ENCODE results near the gene TRAIP.
"Not testable (repeated sequence)": the region's sequence is repeated elsewhere in the genome, so short reads cannot be mapped to it uniquely, and the experiment has no call there.

Gene TRAIP

DNA sequence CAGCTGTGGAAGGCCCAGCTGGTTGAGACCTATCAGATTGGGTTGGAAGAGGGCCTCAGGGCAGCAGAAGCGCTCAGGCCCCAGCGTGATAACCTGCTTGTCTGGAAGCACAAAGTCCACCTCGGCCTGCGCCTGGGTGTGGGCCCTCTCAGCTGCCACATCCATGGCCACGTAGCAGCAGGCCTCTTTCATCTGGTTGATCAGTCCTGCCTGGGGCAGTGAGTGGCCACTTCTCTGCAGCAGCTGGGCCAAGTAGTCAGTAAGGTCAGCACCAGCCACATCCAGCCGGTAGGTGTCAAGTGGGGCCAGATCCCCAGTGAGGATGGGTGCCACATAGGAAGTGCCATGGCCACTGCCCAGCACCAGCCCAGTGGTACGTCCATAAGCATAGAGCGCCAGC lies 17.3 kb upstream of the TRAIP start:
- DNase-seq, result no peak

DNA sequence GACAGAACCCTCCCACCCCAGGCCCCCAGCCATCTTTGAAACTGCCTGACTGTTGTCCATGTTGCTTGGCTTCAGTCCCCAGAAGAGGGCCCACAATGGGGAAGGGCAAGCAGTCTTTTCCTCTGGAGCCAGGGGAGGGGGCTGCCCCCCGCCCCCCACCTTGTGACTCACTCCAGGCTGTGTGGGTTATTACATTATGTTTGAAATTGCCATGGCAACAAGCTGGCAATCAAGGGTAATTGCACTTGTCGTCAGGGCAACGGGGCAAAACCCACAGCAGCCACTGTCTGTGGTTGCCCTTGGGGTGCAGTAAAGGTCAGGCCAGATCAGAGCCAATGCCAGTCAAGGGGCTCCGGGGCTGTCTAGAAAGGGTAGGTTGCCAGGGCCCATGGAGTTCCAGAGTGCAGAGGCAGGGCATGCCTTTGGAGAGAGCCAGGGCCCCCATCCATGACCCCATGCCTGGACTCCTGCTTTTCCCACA lies 16.5 kb upstream of the TRAIP start:
- peak; percentile 26 for DNase-seq

DNA sequence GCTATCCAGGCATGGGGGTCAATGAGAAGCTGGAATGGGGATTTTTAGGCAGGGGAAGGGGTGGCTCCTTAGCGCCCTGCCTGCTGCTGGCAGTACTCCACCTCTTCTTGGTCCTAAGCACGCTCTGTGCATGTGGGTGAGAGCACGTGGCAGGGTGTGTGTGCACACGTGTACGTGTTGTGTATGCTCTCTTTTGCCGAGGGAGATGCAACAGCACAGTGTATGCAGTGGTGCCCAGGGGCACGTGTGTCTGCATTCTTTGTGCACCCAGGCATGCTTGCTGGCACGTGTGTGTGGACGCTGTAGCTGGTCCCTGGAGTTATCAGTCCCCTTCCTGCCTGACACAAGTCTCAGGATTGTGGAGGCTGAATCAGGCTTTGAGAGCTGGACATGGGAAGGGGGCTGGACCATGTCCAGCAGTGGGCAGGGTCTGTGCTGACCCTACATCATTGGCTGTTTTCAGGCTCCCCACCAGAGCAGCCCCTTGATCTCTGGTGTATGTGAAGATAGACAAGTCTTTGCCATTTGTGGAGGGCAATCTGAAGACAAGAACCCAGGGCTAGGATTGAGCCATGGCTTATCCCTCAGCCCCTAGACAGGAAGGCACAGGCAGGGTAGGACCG lies 15.3 kb upstream of the TRAIP start:
- DNase-seq, result no peak

DNA sequence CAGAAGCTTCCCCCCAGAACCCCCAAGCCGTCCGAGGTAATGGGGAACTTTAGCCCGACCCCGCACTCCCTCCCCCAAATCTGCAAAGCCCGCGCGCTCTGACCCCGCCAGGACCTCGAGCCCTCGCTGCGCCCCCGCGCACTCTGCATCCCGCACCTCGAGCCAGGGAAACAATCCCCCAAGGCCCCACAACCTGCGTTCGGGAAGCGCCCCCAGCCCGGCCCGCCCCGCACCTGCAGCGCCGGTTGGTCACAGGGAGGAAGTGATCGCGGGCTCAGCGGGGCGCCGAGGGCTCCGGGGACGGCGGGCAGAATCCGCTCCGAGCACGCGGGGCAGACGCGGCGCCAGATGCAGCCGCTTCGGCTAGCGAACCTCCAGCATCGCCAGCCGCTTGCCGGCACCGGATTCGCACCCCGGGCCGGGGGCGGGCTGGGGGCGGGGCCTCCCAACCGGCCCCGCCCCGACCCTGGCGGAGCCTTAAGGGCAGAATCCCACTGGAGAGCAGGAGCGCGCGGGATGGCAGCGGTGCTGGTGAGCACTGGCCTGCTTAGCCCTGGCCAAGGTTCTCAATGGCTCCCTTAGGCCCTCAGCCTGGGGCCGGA lies 13.3 kb upstream of the TRAIP start, which contains the start of gene CAMKV:
CAMKV (minus strand) TSS at position 382 of the 602 bp plus-strand sequence. CDS start 7,518 bp downstream, outside the sequence.
- DNase-seq, result no peak

DNA sequence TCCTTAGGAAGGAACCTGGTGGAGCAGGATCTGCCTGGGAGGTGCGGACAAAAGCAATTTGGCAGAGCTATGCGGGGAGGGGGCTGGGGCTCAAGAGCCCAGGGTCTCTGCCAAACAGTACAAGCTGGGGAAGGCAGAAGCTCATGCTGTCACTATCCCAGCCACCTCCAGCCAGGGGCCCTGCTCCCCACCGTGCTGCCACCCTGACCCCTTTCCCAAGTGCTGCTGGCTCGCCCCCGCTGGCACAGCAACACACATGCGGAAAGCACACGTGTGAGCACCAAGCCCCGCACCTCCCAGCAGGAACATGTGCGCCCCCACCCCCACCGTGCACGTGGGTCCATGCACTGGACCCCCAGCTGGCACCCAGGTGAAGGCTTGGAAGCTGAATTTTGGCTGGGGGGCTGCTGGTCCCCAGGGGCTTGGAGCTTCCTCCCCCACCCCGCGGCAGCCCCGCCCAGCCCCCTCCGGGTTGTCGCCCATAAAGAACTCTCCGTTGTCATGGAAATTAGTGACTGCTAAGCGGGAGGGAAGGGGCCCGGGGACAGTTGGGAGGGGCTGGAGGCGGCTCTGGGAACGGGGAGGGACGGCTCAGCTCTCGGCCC lies 12.6 kb upstream of the TRAIP start:
- no peak for DNase-seq

DNA sequence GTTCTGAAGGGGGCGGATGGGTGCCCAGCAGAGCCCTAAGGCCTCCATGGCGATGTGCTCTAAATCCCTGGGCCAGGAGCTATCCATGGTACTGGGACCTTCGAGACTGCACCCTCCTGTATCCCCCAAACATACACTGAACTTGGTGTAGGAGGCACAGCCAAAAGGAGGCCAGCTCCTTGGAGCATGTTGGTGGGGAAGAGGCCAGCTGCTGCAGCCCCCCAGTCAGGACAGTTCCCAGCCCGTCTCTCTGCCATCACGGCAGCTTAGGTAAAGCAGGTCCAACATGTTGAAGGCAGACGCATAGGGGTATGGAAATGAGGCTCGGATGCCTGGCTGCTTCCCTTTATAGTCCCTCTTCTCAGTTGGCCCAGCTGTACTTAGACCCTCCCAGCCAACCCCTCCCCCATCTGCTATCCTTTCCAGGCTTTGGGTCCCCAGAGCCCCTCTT lies 11.5 kb upstream of the TRAIP start:
- no peak for DNase-seq

DNA sequence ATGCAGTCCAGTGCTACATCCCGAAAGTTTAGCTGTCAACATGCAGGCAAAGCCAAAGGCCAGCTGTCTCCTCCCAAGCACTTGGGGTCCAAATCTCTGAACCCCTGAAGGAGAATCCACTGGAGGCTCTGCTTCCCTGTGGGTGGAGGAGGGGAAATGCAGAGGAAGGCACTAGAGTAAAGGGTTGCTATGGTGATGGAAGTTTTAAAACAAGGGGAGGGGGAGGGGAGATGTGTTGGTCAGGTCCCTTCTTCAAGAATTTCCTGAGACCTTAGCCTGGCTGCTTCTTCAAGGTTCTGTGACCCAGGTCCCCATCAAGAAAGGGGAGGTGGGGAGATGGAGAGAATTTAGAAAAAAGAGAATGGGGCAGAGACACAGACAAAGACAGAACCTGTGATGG lies 11.0 kb upstream of the TRAIP start:
- no peak for DNase-seq

DNA sequence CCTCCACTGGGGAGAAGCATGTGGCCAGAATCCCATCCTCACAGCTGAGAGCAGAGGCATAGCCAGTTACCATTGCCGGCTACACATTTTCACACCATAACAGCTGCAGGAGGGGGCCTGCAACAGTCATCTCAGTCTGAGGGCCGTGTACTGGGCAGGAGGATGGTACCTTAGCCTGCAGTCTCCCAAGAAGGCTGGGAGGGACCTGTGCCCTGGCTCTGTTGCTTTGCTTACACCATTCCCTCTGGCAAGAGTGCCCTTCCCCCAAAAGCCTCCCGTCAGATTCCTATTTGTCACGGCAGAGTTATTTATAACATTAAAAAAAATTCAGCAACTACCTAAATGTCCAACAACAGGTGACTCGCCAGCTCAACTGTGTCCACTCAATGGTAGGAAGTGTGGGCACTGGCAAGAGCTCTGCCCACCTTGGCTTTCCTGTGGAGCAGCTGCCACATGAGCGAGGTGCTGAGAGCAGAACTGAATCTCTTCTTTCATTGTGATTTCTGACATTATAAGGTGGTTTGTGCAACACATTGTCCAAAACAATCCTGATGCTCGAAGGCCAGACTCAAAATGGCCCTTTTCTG lies 8.9 kb upstream of the TRAIP start:
- DNase-seq, result no peak

DNA sequence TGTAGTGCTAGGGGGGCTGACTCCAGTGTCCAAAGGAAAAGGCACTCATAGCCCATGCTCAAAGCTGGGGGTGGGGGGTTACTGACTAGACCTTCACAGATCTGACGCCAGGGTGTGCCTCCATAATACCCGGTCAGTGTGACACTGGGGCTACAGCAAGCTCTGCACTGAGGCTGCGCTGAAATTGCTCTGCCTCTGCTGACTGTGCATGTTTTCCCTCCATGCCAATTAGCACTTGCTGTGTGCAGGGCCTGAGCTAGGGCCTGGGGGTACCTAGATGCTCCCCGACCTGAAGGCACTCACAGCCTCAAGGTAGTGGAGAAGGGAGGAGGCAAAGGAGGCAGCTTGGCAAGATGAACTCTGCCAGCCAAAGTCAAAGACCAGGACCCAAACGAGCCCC lies 8.1 kb upstream of the TRAIP start:
- no peak for DNase-seq

DNA sequence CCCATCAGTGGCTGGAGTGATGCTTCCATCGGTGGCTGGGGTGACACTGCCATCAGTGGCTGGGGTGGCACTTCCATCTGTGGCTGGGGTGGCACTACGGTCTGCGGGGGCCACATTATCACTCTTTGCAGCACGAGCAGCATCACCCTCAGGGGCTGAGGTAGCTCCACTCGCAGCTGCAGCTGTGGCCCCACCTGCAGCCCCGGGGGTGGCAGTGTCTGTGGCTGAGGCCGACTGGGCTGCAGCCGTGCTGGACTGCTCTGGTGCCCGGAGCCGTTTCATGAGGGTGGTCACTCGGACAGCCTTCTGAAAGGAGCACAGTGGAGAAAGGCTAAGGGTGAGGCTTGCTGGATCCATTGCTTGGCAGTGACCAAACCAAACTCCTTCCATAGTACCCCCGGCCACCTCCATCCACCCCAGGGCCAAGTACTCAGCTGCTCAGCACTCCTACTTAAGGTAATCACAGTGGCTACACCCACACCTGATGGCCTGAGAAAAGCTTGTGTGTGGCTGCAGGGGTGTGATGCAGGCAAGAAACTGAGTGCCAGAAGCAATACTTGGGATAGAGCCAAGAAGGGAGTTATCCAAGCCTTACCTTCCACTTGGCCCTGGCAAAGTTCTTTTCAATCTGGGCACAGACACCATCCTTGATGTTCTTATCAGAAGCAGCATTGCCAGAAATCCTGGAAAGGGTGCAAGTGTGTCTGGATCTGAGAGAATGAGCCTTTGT lies 3.4 kb upstream of the TRAIP start:
- no peak for DNase-seq

DNA sequence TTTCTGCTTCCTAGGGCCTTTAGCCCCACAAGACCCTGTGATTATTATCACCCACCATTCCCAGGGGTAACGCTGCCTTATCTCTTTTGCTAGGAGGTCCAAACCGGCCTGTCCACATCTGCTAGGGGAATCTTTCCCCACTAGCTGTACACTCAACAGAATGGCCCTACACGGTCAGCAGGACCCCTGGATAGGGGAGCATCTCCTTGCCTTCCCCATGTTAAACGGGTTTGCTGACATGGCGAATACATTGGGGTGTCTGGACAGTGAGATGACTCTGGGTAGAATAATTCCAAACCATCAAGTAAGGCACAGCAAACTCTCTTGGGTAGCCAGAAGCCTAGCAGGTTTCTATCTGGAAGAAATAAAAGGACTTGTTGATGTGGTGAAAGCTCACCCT lies 702 bp downstream of the TRAIP start:
- no peak for DNase-seq

DNA sequence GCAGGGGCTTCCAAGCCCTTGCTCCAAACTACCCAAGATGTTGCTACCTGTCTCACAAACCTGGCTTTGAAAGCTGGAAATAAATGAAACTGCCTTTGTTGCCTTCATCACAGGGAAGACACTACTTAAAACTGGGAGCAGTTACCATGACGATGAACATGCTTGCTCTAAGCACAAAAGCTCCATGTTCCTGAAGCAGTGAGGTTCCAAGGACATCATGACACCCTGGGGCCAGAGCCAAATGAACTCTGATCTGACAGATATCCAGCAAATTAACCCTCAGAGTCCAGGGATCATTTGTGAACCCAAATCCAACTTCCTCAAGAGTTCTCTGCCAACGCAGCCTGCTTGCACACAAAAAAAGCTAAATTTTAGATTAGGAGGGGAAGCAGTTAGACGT lies 10.7 kb downstream of the TRAIP start:
- DNase-seq, result no peak

DNA sequence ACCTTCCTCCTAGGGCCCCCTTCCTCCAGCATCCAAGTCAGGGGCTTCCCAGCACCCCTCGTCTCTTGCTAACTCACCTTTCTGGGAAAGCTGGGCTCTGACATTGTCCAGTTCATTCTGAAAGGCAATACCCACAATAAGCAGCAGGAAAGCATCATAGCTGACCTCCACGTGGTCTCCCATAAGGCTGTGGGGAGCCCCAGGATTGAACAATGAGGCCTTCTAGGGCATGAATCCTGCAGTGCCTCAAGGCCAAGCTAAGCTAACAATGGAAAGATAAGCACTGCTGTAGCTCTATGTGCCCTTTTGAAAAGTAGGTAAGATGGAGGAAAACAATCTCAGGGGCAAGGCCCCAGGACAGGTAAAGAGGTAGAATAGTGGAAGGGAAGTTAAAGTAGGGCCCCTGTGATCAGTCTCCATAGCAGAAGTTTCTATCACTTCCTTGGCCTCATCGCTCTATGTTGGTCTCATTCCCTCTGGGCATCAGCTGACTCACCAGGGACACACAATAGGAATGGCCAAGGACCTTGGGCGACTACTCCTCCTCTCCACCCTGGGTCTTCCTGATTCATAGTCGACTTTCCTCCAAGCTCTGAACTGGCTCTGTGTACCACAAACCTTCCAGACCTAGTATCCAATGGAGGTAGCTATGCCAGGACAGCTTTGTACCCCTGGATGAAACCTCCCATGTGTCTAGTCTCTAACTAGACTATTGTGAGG lies 11.7 kb downstream of the TRAIP start:
- DNase-seq, result no peak

DNA sequence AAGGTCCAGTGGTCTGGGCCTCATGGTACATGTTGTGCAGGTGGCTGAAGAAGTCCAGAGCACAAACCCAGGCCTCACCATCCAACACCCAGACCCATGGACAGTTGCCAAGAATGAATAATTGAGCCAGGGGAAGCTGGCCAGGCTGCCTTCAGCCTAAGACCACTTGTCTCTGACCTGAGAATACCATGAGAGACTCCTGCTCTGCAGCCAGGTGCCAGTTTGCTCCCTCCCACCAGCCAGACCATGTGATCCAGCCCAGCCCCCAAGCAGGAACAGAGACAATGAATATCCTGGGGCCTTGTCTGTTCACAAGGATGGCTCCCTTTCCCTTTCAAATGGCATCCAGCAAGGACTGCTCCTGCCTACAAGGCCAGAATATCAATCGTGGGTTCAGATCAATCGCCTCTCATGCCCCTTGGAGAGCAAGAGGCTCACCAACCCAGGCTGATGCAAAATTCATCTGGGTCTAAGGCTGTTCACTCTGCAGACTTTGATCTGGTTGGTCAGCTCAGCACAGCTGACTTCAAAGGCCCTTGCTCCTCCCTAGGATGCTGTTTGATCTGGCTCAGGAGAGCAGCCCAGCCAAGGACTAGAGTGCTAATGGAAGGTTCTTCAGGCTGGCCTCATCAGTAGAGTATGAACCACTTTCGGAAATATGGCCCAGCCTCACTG lies 13.4 kb downstream of the TRAIP start:
- DNase-seq, result no peak

DNA sequence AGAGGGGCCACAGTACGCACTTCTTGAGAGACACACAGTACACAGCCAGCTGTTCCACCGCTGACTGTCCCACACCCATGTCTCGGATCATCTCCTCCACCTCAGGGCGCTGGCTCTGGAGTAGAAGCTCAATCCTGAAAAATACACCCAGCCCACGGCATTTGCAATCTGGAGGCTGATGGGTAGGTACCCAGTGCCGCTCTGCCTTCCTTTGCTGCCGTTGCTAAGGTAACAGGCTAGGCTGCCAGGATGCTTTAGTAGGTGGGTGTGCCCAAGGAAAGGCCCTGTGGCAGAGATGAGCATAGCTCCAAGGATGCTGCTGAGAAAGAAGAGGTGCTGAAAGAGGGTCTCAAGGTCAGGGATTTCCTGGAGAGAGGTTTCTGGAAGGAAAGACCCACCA lies 14.6 kb downstream of the TRAIP start:
- no peak for DNase-seq

DNA sequence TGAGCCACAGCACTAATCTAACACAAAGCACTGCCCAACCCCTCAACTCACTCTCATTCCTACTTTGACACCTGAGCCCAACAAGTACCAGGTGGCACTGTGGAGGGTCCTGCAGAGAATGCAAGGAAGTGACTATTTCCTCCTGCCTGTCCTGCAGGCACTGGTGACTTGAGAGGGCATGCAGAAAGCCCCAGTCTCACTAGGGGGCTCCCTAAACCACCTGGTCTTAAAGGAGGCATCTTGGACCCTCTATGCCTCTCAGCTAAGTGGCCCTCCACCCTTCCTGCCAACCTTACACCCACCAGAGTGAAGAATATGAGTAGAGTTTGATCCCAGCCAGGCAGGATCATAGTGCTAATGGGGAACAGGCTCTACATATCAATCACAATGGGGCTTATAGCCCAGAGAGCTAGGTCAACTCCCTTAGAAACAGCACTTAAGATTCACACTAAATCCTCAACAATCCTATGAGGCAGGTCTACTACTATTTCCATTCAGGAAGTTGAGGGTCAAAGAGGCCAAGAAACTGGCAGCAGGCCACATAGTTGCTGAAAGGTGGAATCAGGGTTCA lies 15.2 kb downstream of the TRAIP start:
- DNase-seq, result no peak

DNA sequence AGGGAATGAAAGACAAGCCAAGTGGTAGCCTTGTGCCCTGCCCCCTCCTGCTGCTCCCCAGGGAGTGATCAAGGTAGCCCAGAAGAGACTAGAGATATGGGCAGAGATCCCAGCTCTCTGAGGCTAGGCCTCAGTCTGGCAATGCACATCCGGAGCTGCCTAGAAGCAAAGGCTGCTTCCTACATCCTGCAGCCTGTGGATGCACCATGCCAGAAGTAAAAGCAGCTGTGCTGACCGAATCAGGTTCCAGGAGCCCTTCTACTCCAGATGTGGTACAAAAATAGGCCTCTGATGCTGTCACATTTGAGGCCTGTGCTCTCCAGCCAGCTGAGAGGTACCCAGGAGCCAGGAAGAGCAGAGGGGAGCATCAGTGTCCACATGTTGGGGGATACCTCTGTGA lies 16.0 kb downstream of the TRAIP start:
- DNase-seq, result no peak

DNA sequence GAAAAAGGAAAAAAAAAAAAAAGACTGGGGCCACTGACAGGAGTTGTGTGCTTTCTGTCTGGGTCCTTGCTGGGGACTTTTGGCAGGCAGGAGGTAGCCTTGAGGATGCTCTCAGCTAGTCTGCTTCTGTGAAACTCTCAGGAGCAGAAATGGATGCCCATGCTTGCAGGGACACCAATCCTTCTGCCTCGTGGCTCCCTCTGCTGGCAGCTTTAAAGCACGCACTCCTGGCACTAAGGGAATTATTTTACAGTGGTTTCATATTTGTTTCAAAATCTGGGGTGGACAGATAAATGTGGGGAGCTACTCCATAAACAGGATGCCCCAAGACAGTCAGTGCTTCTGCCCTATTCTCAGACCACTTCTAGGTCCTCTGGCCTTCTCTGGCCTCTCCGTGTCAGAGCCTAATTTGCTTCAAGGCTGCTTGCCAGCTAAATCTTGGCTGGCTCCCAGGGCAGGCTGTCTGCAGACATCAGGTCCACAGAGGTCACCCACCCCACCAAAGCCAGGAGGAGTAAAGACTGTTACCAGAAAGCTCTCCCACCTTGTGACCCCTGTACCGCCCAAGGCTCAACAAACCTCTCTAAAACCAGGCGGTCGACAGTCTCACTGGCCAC lies 17.1 kb downstream of the TRAIP start:
- peak; percentile 82 for DNase-seq

DNA sequence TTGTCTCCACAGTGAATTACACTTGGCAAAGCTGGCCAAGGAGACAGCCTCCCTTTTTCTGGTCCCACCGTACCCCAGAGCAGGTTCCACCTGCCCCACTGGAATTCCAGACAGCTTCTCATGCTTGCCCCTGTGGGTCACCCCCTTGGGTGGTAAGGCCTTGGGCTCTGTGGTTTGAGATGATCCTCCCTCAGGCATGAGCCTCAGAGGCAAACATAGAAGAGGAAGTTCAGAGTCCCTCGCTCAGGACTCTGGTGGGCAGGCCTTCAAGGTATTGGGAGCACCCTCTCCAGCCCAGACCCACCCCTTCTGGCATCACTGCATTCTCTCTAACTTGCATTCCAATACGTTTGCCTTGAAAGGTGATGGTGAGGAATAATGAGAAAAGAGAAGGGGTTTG lies 25.0 kb downstream of the TRAIP start:
- DNase-seq, result no peak

DNA sequence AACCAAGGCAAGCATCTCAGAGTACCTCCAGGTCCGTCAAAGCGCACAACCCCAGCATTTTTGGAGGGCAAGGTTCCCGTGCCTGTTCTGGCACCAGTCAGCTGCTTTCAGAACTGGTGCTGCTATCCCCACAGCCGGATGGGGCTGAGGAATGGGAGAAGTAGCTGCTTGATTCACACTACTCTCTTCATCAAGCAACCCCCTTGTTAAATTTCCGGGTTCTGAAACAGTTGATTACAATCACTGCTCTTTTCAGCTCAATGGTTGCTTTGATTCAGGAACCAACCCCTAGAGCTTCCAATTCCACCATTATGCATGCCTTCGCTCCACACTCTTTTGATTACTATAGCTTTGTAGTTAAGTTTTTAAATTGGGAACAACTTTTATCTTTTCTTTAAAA lies 30.3 kb downstream of the TRAIP start:
- no peak for DNase-seq

DNA sequence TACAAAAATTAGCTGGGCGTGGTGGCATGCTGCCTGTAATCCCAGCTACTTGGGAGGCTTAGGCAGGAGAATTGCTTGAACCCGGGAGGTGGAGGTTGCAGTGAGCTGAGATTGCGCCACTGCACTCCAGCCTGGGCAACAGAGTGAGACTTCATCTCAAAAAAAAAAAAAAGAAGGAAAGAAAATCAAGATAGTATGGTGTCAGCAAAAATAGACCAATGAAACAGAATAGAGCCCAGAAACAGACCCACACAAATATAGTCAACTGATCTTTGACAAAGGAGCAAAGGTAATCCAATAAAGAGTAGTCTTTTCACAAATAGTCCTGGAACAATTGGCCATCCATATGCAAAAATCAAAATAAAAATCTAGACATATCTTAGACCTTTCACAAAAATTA lies 33.2 kb downstream of the TRAIP start:
- not testable (repeated sequence) for DNase-seq

Measured in activated CD8-positive, alpha-beta memory T cell treated with anti-CD3 and anti-CD28 coated beads, Interleukin-2, amount 50 U/mL, for 4 hours (primary cell).